ENCODE data around the gene ZMAT5.

ZMAT5 gene

GRCh38 chr22:29751669-29752068, 15.1 kb downstream of the ZMAT5 start:
- DNase-seq = no peak

GRCh38 chr22:29750559-29751538, 16.0 kb downstream of the ZMAT5 start:
- DNase-seq = no peak

GRCh38 chr22:29750029-29750428, 16.8 kb downstream of the ZMAT5 start:
- DNase-seq = no peak

GRCh38 chr22:29748248-29748893, 18.4 kb downstream of the ZMAT5 start:
- DNase-seq = no peak

GRCh38 chr22:29747832-29748231, 19.0 kb downstream of the ZMAT5 start:
- no peak for DNase-seq

- no peak for DNase-seq
Observed at GRCh38 chr22:29744902-29745301, 21.9 kb downstream of the ZMAT5 start.

- DNase-seq = no peak
Observed at GRCh38 chr22:29742326-29742725, 24.5 kb downstream of the ZMAT5 start.

- DNase-seq = no peak
Observed at GRCh38 chr22:29741926-29742325, 24.9 kb downstream of the ZMAT5 start.

GRCh38 chr22:29740216-29740615, 26.6 kb downstream of the ZMAT5 start:
- no peak for DNase-seq

GRCh38 chr22:29739346-29739875, 27.4 kb downstream of the ZMAT5 start:
- no peak for DNase-seq

- DNase-seq = no peak
Observed at GRCh38 chr22:29738118-29738815, 28.5 kb downstream of the ZMAT5 start.

GRCh38 chr22:29737251-29738117, 29.3 kb downstream of the ZMAT5 start:
- DNase-seq = no peak

- DNase-seq = no peak
Observed at GRCh38 chr22:29735416-29735815, 31.4 kb downstream of the ZMAT5 start.

GRCh38 chr22:29734838-29735237, 32.0 kb downstream of the ZMAT5 start:
- no peak for DNase-seq

GRCh38 chr22:29734406-29734805, 32.4 kb downstream of the ZMAT5 start:
- DNase-seq = no peak

GRCh38 chr22:29733362-29734201, 33.2 kb downstream of the ZMAT5 start:
- DNase-seq = no peak

GRCh38 chr22:29732883-29733282, 33.9 kb downstream of the ZMAT5 start:
- DNase-seq = no peak

GRCh38 chr22:29731058-29731850, 35.6 kb downstream of the ZMAT5 start:
- DNase-seq = no peak

- no peak for DNase-seq
Observed at GRCh38 chr22:29729161-29729560, 37.6 kb downstream of the ZMAT5 start.

- no peak for DNase-seq
Observed at GRCh38 chr22:29727131-29727523, 39.7 kb downstream of the ZMAT5 start.
